Measurements from ENCODE around the gene FMOD. TPM values are rescaled to one million over a fixed set of nuclear protein-coding genes. Genes with fewer than 3 reads are reported as not detected.

The FMOD gene
- total RNA-seq, 1 experiment from 2014 or later = not detected

DNA sequence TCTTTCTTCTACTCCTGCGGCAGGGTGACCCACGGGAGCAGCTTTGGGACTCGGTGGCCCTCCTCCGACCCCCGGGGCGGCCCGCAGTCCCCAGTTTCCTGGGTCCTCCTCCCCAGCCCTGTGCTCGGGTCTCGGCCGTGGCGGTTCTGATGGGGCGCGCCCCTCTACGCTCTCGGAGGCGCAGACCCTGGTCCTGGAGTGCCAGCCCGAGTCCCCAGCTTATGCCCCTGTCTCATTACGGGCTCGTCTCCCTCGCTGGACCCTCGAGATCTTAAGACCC, 45.2 kb downstream of the FMOD start:
- ChIA-PET POLR2A (ENCODE audit: unreplicated experiment) (interaction anchor here (0.6 kb wide), 1 partner anchor 1475 kb away, joined by 3 read pairs; no protein-coding TSS in a partner anchor), CTCF (interaction anchor here (1.2 kb wide), 1 partner anchor 33 kb away, joined by 5 read pairs; no protein-coding TSS in a partner anchor)
- H4K20me1 ChIP-seq (ENCODE audit: low read length) = no peaks in the 10 kb centered on the region
- no peaks in the 10 kb centered on the region for H3K79me2 ChIP-seq (ENCODE audit: low read length)
- H3K4me2 ChIP-seq (ENCODE audit: low read length) = peak overlapping the region; percentile 97
- no peak overlapping the region for H3K27ac ChIP-seq (ENCODE audit: low read length)
- H3K9me2 ChIP-seq (replicated peaks; ENCODE audit: low read length) = no peaks in the 10 kb centered on the region
- intact Hi-C loops (cut with micrococcal nuclease) = no loop called here
- no TSS peak for BruUV-seq (replicated peaks)
- H3K27me3 ChIP-seq (ENCODE audit: low read length) = peaks cover 5% of the 10 kb centered on the region; the same call in 1 of the 2 replicates
- ATAC-seq = peak; percentile 20
- peak overlapping the region; percentile 60 for H3K9ac ChIP-seq (ENCODE audit: low read length)
- H3F3A ChIP-seq (ENCODE audit: low read length, unreplicated experiment) = no peaks in the 10 kb centered on the region
- TF ChIP-seq, protein P1, sequence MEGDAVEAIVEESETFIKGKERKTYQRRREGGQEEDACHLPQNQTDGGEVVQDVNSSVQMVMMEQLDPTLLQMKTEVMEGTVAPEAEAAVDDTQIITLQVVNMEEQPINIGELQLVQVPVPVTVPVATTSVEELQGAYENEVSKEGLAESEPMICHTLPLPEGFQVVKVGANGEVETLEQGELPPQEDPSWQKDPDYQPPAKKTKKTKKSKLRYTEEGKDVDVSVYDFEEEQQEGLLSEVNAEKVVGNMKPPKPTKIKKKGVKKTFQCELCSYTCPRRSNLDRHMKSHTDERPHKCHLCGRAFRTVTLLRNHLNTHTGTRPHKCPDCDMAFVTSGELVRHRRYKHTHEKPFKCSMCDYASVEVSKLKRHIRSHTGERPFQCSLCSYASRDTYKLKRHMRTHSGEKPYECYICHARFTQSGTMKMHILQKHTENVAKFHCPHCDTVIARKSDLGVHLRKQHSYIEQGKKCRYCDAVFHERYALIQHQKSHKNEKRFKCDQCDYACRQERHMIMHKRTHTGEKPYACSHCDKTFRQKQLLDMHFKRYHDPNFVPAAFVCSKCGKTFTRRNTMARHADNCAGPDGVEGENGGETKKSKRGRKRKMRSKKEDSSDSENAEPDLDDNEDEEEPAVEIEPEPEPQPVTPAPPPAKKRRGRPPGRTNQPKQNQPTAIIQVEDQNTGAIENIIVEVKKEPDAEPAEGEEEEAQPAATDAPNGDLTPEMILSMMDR (conservative IDR thresholded peaks at IDR 0.05; ENCODE audit: low read depth, low read length) = no peak
- no peak for TF ChIP-seq EZH2phosphoT487 (IDR thresholded peaks at IDR 0.05; ENCODE audit: borderline replicate concordance, low read length)
- TF ChIP-seq EZH2 (IDR thresholded peaks at IDR 0.05; ENCODE audit: low read length, unreplicated experiment) = no peak
- peaks cover 15% of the 10 kb centered on the region for H3K4me1 ChIP-seq (ENCODE audit: insufficient read depth, low read length)
- H3K9me3 ChIP-seq (ENCODE audit: low read length) = no peaks in the 10 kb centered on the region
- peak overlapping the region; percentile 97 for H2AFZ ChIP-seq (ENCODE audit: low read length)
- no peak for DNase-seq
- no peaks in the 10 kb centered on the region for H3K36me3 ChIP-seq (ENCODE audit: low read depth, low read length)
- H3K4me3 ChIP-seq (ENCODE audit: low read length) = peak overlapping the region; percentile 85

DNA sequence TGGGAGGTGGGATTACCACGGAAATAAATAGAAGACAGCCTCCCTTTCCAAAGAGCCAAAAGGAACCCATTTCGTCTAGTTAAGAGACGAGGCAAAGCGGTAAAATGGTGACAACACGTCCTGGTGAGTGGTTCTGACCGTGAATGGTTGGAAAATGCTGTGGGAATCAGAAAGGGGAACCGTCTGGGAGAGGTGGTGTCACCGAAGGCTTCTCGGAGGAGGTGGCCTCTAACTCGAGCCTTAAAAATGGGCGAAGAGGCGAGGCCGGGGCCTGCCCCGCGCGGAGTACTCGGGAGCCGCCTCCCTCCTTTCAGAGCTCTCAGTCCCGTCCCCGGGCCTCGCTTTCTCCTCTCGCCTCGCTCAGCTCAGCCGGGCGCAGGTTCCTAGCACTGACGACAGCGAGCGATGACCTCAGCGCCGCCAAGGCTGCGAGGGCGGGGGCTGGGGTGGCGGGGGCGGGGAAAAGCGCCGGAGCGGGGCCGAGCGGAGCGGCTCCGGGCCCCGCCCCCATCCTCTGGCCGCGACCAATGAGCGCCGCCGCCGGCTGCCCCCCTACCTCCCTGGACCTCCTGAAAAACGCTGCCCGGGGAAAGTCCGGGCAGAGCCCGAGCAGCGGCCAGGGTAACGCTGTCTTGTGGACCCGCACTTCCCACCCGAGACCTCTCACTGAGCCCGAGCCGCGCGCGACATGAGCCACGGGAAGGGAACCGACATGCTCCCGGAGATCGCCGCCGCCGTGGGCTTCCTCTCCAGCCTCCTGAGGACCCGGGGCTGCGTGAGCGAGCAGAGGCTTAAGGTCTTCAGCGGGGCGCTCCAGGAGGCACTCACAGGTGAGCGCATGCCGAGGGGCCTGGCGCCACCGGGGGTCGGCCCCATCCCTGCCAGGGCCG, 45.8 kb downstream of the FMOD start, which contains the start of gene BTG2:
TSS of gene BTG2 (plus strand) at position 601 of the 890 bp plus-strand sequence. CDS start at position 689, 88 bp downstream.
- TSS peak; percentile 74 for BruUV-seq (replicated peaks)
- Histone ChIP-seq H3K4me2 (ENCODE audit: low read length) (peak within 1 kb of the TSS; percentile 97), H3K9ac (ENCODE audit: low read length) (peak within 1 kb of the TSS; percentile 64), H3K4me1 (ENCODE audit: insufficient read depth, low read length) (peaks cover 15% of the 10 kb centered on the region), H3K27ac (ENCODE audit: low read length) (no peak within 1 kb of the TSS), H3K79me2 (ENCODE audit: low read length) (no peaks in the 10 kb centered on the region), H3K4me3 (ENCODE audit: low read length) (peak within 1 kb of the TSS; percentile 85), H3K36me3 (ENCODE audit: low read depth, low read length) (no peaks in the 10 kb centered on the region), H3K9me3 (ENCODE audit: low read length) (no peaks in the 10 kb centered on the region), H4K20me1 (ENCODE audit: low read length) (no peaks in the 10 kb centered on the region), H3F3A (ENCODE audit: low read length, unreplicated experiment) (no peaks in the 10 kb centered on the region), H2AFZ (ENCODE audit: low read length) (peak within 1 kb of the TSS; percentile 97), H3K27me3 (ENCODE audit: low read length) (peaks cover 11% of the 10 kb centered on the region; the same call in 1 of the 2 replicates), H3K9me2 (replicated peaks; ENCODE audit: low read length) (no peaks in the 10 kb centered on the region)
- POLR2A ChIA-PET (ENCODE audit: unreplicated experiment) = interaction anchor here (0.5 kb wide), 1 partner anchor 28 kb away, joined by 4 read pairs; no protein-coding TSS in a partner anchor
- TF ChIP-seq, protein P1 (conservative IDR thresholded peaks at IDR 0.05; ENCODE audit: low read depth, low read length) = no peak
- TF ChIP-seq EZH2phosphoT487 (IDR thresholded peaks at IDR 0.05; ENCODE audit: borderline replicate concordance, low read length) = no peak
- DNase-seq (peak; percentile 85), ATAC-seq (peak; percentile 86)
- intact Hi-C loops (cut with micrococcal nuclease) = no loop called here
- CTCF ChIA-PET = interaction anchor here (0.6 kb wide), 2 partner anchors 32 to 1756 kb away, joined by 3 to 14 read pairs; no protein-coding TSS in a partner anchor
